Measurements from ENCODE around the gene STING1. TPM values are rescaled to one million over a fixed set of nuclear protein-coding genes. Genes with fewer than 3 reads are reported as not detected.

STING1 gene
- total RNA-seq, 1 experiment from 2014 or later = 1.6 TPM

- Mint-ChIP-seq H3K27ac (peak overlapping the region; percentile 77), H3K9me3 (no peaks in the 10 kb centered on the region), H3K36me3 (no peaks in the 10 kb centered on the region), H3K4me1 (peaks cover 73% of the 10 kb centered on the region), H3K4me3 (peak overlapping the region; percentile 51), H3K27me3 (ENCODE audit: low read depth) (peaks cover 20% of the 10 kb centered on the region)
- POLR2A ChIA-PET = interaction anchor here (0.5 to 2.2 kb wide), 3 partner anchors 10 to 47 kb away, joined by 3 to 12 read pairs (median 4); partner anchors contain the start of gene UBE2D2
- DNase-seq (ENCODE audit: low spot score) = no peak
- peak; percentile 27 for ATAC-seq
- CTCF ChIA-PET = interaction anchor here (0.9 to 2.6 kb wide), 10 partner anchors 11 to 241 kb away, joined by 3 to 14 read pairs (median 8); partner anchors contain the start of genes DNAJC18, STING1 and UBE2D2
- TF ChIP-seq TEAD1 (CRISPR knock-in tag; IDR thresholded peaks at IDR 0.05) = 0 out of 2 replicates have a peak, but pooled peaks have one; percentile 5
- TF ChIP-seq, protein P1, sequence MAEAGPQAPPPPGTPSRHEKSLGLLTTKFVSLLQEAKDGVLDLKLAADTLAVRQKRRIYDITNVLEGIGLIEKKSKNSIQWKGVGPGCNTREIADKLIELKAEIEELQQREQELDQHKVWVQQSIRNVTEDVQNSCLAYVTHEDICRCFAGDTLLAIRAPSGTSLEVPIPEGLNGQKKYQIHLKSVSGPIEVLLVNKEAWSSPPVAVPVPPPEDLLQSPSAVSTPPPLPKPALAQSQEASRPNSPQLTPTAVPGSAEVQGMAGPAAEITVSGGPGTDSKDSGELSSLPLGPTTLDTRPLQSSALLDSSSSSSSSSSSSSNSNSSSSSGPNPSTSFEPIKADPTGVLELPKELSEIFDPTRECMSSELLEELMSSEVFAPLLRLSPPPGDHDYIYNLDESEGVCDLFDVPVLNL (CRISPR knock-in tag; IDR thresholded peaks at IDR 0.05; ENCODE audit: borderline replicate concordance, low read depth) = no peak
These were observed 41.9 kb upstream of the STING1 start for GRCh38 chr5:139524446-139524845.

- no peaks in the 10 kb centered on the region for H3K9me3 Mint-ChIP-seq
- DNase-seq (ENCODE audit: low spot score) = peak; percentile 71
- CTCF ChIA-PET = interaction anchor here (0.5 to 2.6 kb wide), 14 partner anchors 10 to 242 kb away, joined by 3 to 14 read pairs (median 4); partner anchors contain the start of genes DNAJC18, STING1 and UBE2D2
- peak overlapping the region; percentile 51 for H3K4me3 Mint-ChIP-seq
- H3K36me3 Mint-ChIP-seq = no peaks in the 10 kb centered on the region
- peaks cover 26% of the 10 kb centered on the region for H3K27me3 Mint-ChIP-seq (ENCODE audit: low read depth)
- peak overlapping the region; percentile 92 for H3K27ac Mint-ChIP-seq
- H3K4me1 Mint-ChIP-seq = peaks cover 77% of the 10 kb centered on the region
- peak; percentile 94 for ATAC-seq
- POLR2A ChIA-PET = interaction anchor here (2.2 kb wide), 1 partner anchor 37 kb away, joined by 12 read pairs; the partner anchor contains the start of gene UBE2D2
- no peak for TF ChIP-seq PRDM15 (CRISPR knock-in tag; IDR thresholded peaks at IDR 0.05)
- no peak for TF ChIP-seq ATF1 (CRISPR knock-in tag; IDR thresholded peaks at IDR 0.05)
- 0 out of 2 replicates have a peak, but pooled peaks have one; percentile 15 for TF ChIP-seq FOXJ3 (CRISPR knock-in tag; IDR thresholded peaks at IDR 0.05; ENCODE audit: borderline replicate concordance)
- TF ChIP-seq, protein P2, sequence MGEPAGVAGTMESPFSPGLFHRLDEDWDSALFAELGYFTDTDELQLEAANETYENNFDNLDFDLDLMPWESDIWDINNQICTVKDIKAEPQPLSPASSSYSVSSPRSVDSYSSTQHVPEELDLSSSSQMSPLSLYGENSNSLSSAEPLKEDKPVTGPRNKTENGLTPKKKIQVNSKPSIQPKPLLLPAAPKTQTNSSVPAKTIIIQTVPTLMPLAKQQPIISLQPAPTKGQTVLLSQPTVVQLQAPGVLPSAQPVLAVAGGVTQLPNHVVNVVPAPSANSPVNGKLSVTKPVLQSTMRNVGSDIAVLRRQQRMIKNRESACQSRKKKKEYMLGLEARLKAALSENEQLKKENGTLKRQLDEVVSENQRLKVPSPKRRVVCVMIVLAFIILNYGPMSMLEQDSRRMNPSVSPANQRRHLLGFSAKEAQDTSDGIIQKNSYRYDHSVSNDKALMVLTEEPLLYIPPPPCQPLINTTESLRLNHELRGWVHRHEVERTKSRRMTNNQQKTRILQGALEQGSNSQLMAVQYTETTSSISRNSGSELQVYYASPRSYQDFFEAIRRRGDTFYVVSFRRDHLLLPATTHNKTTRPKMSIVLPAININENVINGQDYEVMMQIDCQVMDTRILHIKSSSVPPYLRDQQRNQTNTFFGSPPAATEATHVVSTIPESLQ (CRISPR knock-in tag; IDR thresholded peaks at IDR 0.05) = no peak
- no peak for TF ChIP-seq ZNF317 (CRISPR knock-in tag; IDR thresholded peaks at IDR 0.05; ENCODE audit: borderline replicate concordance, low read depth)
- TF ChIP-seq, protein P3, sequence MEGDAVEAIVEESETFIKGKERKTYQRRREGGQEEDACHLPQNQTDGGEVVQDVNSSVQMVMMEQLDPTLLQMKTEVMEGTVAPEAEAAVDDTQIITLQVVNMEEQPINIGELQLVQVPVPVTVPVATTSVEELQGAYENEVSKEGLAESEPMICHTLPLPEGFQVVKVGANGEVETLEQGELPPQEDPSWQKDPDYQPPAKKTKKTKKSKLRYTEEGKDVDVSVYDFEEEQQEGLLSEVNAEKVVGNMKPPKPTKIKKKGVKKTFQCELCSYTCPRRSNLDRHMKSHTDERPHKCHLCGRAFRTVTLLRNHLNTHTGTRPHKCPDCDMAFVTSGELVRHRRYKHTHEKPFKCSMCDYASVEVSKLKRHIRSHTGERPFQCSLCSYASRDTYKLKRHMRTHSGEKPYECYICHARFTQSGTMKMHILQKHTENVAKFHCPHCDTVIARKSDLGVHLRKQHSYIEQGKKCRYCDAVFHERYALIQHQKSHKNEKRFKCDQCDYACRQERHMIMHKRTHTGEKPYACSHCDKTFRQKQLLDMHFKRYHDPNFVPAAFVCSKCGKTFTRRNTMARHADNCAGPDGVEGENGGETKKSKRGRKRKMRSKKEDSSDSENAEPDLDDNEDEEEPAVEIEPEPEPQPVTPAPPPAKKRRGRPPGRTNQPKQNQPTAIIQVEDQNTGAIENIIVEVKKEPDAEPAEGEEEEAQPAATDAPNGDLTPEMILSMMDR (IDR thresholded peaks at IDR 0.05) = no peak
- TF ChIP-seq GRHL2 (CRISPR knock-in tag; IDR thresholded peaks at IDR 0.05; ENCODE audit: insufficient replicate concordance, severe bottlenecking) = no peak
- TF ChIP-seq ZNF121 (CRISPR knock-in tag; IDR thresholded peaks at IDR 0.05) = no peak
- no peak for TF ChIP-seq NR1H2 (CRISPR knock-in tag; IDR thresholded peaks at IDR 0.05)
- TF ChIP-seq TP53 (CRISPR knock-in tag; IDR thresholded peaks at IDR 0.05) = no peak
- TF ChIP-seq IRF2 (CRISPR knock-in tag; IDR thresholded peaks at IDR 0.05; ENCODE audit: borderline replicate concordance, low read depth) = no peak
- TF ChIP-seq JAZF1 (CRISPR knock-in tag; IDR thresholded peaks at IDR 0.05) = no peak
- no peak for TF ChIP-seq RELA (CRISPR knock-in tag; IDR thresholded peaks at IDR 0.05; ENCODE audit: borderline replicate concordance)
- TF ChIP-seq, protein P4, sequence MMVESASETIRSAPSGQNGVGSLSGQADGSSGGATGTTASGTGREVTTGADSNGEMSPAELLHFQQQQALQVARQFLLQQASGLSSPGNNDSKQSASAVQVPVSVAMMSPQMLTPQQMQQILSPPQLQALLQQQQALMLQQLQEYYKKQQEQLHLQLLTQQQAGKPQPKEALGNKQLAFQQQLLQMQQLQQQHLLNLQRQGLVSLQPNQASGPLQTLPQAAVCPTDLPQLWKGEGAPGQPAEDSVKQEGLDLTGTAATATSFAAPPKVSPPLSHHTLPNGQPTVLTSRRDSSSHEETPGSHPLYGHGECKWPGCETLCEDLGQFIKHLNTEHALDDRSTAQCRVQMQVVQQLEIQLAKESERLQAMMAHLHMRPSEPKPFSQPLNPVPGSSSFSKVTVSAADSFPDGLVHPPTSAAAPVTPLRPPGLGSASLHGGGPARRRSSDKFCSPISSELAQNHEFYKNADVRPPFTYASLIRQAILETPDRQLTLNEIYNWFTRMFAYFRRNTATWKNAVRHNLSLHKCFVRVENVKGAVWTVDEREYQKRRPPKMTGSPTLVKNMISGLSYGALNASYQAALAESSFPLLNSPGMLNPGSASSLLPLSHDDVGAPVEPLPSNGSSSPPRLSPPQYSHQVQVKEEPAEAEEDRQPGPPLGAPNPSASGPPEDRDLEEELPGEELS (CRISPR knock-in tag; IDR thresholded peaks at IDR 0.05) = peak; percentile 69; the same call in 1 of the 2 replicates
- TF ChIP-seq, protein P5, sequence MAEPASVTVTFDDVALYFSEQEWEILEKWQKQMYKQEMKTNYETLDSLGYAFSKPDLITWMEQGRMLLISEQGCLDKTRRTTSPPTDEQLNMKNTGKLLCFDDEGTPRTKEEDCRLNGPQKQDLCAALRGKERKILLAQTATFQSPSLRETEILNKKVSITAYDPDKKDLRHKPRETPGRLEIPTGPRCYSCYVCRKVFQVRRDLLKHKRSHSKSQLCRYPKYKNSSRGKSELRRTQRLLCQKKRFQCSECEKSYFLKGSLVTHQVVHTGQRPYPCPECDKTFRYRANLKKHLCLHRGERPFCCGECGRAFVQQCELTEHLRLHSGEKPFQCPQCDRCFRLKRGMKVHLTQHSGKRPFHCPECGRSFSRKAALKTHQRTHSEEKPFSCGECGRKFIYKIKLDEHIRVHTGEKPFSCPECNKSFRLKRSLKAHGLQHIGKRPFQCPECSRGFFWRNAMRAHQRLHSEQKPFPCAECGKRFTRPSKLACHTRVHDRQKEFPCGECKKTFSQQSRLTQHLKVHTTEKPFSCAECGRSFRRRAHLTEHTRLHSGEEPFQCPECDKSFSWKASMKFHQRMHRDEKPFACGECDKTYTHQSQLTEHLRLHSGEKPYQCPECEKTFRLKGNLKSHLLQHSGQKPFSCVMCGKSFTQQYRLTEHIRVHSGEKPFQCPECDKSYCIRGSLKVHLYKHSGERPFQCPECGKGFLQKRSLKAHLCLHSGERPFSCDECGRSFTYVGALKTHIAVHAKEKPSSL (CRISPR knock-in tag; conservative IDR thresholded peaks at IDR 0.05) = no peak
- TF ChIP-seq USF2 (CRISPR knock-in tag; IDR thresholded peaks at IDR 0.05) = no peak
These were observed 41.3 kb upstream of the STING1 start for GRCh38 chr5:139523635-139524445.
